Gastroesophageal sphincter (tissue), 4 donors: ENCODE measurements around the gene PHACTR1. TPM values are rescaled to one million over a fixed set of nuclear protein-coding genes. Genes with fewer than 3 reads are reported as not detected.

Experiments used
- ATAC-seq: fragments of 150-250 bp; one replicate; pipeline ENCODE4 v1.9.1; 2016; ENCODE audit warnings: mild to moderate bottlenecking, moderate library complexity
- H3K27ac ChIP-seq, 4 donors: fragments of 200-600 bp; sonication (generic) in 3 of 4; 1 replicate in 3 of 4; 2 replicates in 1 of 4; pipeline ENCODE4 v1.5.1; 2016 to 2019
- H3K27me3 ChIP-seq: fragments of 200-600 bp; sonication (generic); one replicate; pipeline ENCODE4 v1.5.1; 2019
- H3K36me3 ChIP-seq, 2 donors: fragments of 200-600 bp; sonication (generic); one replicate each; pipeline ENCODE4 v1.5.1; 2019; ENCODE audit warnings: control low read depth in 1 of 2
- H3K4me1 ChIP-seq, 3 donors: fragments of 200-600 bp; sonication (generic); 1 replicate in 2 of 3; 2 replicates in 1 of 3; pipeline ENCODE4 v1.5.1; 2016 to 2019; ENCODE audit warnings: control low read depth in 2 of 3
- H3K4me3 ChIP-seq, 2 donors: fragments of 200-600 bp; sonication (generic); one replicate each; pipeline ENCODE4 v1.5.1; 2019; ENCODE audit warnings: mild to moderate bottlenecking in 1 of 2, moderate library complexity in 1 of 2
- H3K9me3 ChIP-seq, 3 donors: fragments of 200-600 bp; sonication (generic); one replicate each; pipeline ENCODE4 v1.5.1; 2017 to 2019; ENCODE audit warnings: control low read depth in 2 of 3
- CTCF ChIP-seq, 4 experiments: fragments of 200-600 bp in 2 of 4; fragments of 450-650 bp in 2 of 4; sonication (generic) in 1 of 4; IDR thresholded peaks; one replicate each; pipeline ENCODE4 v1.5.1; 2017 to 2019; ENCODE audit warnings: antibody characterized with exemption in 4 of 4, mild to moderate bottlenecking in 2 of 4, moderate library complexity in 2 of 4
- EP300 ChIP-seq: sonication (generic); formaldehyde crosslinking; IDR thresholded peaks from one replicate; pipeline ENCODE4 v1.6.1; 2017; ENCODE audit warnings: antibody characterized with exemption, mild to moderate bottlenecking
- POLR2A ChIP-seq, 2 donors: fragments of 450-650 bp; IDR thresholded peaks; one replicate each; pipeline ENCODE4 v1.6.1; 2017; ENCODE audit warnings: antibody characterized with exemption in 2 of 2, mild to moderate bottlenecking in 2 of 2, moderate library complexity in 1 of 2
- POLR2AphosphoS5 ChIP-seq: sonication (generic); formaldehyde crosslinking; IDR thresholded peaks from one replicate; pipeline ENCODE4 v1.6.1; 2017; ENCODE audit warnings: antibody characterized with exemption
- WGBS, 2 donors: methylation state at CpG; one replicate each; pipeline ENCODE4 v1.1.5; 2018; ENCODE audit warnings: low coverage in 1 of 2; 5-methylcytosine and 5-hydroxymethylcytosine counted together
- total RNA-seq, 4 donors: library from RNA; depleted of rRNA; stranded (reverse); fragments of >200 nt; gene quantifications; one replicate each; pipeline ENCODE4 v1.1.0, GENCODE V29; 2016

PHACTR1 gene
- total RNA-seq, 4 donors from 2014 or later = 0.20 to 27.3 (median 2.2) TPM

GRCh38 chr6:13300643-13301590 is 584.4 kb downstream of the PHACTR1 start:
- no peak overlapping the region for H3K4me3 ChIP-seq
- H3K27me3 ChIP-seq = no peaks in the 10 kb centered on the region
- H3K4me1 ChIP-seq = peaks cover 5 to 31% (median 8%) of the 10 kb centered on the region in 3 donors
- H3K36me3 ChIP-seq = peaks cover 0 to 50% of the 10 kb centered on the region in 2 donors
- no peak overlapping the region for H3K27ac ChIP-seq
- TF ChIP-seq EP300 = no peak
- no peak for ATAC-seq
- H3K9me3 ChIP-seq = no peaks in the 10 kb centered on the region
- 79 to 80% methylated on average over 5 of the region's 9 CpGs for WGBS, 2 donors

- Histone ChIP-seq H3K4me3 (no peak overlapping the region), H3K27ac (peak overlapping the region in 3 of 4 donors; percentile 72 to 80 (median 76)), H3K27me3 (no peaks in the 10 kb centered on the region), H3K4me1 (peaks cover 5 to 31% (median 8%) of the 10 kb centered on the region in 3 donors), H3K9me3 (no peaks in the 10 kb centered on the region), H3K36me3 (peaks cover 0 to 42% of the 10 kb centered on the region in 2 donors)
- TF ChIP-seq POLR2AphosphoS5 (no peak), EP300 (no peak), POLR2A (IDR thresholded peaks at IDR 0.05) (no peak), CTCF (IDR thresholded peaks at IDR 0.05) (no peak)
- ATAC-seq = no peak
- WGBS, 2 donors = 71% methylated on average over 1 of the region's 7 CpGs; no CpG with 5 or more reads in 1 of the 2 donors
Observed at GRCh38 chr6:13302291-13302690, 585.7 kb downstream of the PHACTR1 start.

GRCh38 chr6:13302751-13303667 is 586.4 kb downstream of the PHACTR1 start:
- Histone ChIP-seq H3K27ac (peak overlapping the region; percentile 35 to 80 (median 74)), H3K36me3 (peaks cover 0 to 42% of the 10 kb centered on the region in 2 donors), H3K4me1 (peaks cover 5 to 31% (median 8%) of the 10 kb centered on the region in 3 donors), H3K27me3 (no peaks in the 10 kb centered on the region), H3K4me3 (peak overlapping the region; percentile 33), H3K9me3 (no peaks in the 10 kb centered on the region)
- peak; percentile 88 for ATAC-seq
- peak; percentile 75 for TF ChIP-seq POLR2AphosphoS5
- no peak for TF ChIP-seq POLR2A (IDR thresholded peaks at IDR 0.05)
- 26 to 37% methylated on average over 12 to 14 of the region's 17 CpGs for WGBS, 2 donors

GRCh38 chr6:13303668-13304017 is 587.1 kb downstream of the PHACTR1 start:
- peaks cover 0 to 45% of the 10 kb centered on the region in 2 donors for H3K36me3 ChIP-seq
- H3K27ac ChIP-seq = peak overlapping the region; percentile 35 to 80 (median 74)
- no peaks in the 10 kb centered on the region for H3K9me3 ChIP-seq
- ATAC-seq = peak; percentile 57
- H3K4me3 ChIP-seq = peak overlapping the region; percentile 33
- 3 to 9% methylated on average over 7 of the region's 7 CpGs for WGBS, 2 donors
- TF ChIP-seq CTCF (IDR thresholded peaks at IDR 0.05) (no peak), POLR2AphosphoS5 (peak; percentile 16)
- no peaks in the 10 kb centered on the region for H3K27me3 ChIP-seq
- peaks cover 5 to 31% (median 8%) of the 10 kb centered on the region in 3 donors for H3K4me1 ChIP-seq

- WGBS, 2 donors = 44 to 71% methylated on average over 2 to 6 of the region's 6 CpGs
- ATAC-seq = no peak
- Histone ChIP-seq H3K36me3 (peaks cover 0 to 45% of the 10 kb centered on the region in 2 donors), H3K27me3 (no peaks in the 10 kb centered on the region), H3K4me1 (peaks cover 5 to 31% (median 8%) of the 10 kb centered on the region in 3 donors), H3K4me3 (peak overlapping the region in 1 of 2 donors; percentile 33), H3K27ac (peak overlapping the region; percentile 35 to 80 (median 74)), H3K9me3 (no peaks in the 10 kb centered on the region)
- TF ChIP-seq POLR2AphosphoS5 = no peak
Observed at GRCh38 chr6:13304101-13304500, 587.5 kb downstream of the PHACTR1 start.
